GM18868 (cell line): Measurements from ENCODE around the gene NPAS3.

ENCODE experiments used
- ATAC-seq: cut with Tn5 transposase; IDR thresholded peaks from one replicate; pipeline ENCODE4 v1.9.1; 2021; ENCODE audit warnings: mild to moderate bottlenecking, moderate library complexity; ENCODE audit not compliant: unreplicated experiment

The NPAS3 gene

DNA sequence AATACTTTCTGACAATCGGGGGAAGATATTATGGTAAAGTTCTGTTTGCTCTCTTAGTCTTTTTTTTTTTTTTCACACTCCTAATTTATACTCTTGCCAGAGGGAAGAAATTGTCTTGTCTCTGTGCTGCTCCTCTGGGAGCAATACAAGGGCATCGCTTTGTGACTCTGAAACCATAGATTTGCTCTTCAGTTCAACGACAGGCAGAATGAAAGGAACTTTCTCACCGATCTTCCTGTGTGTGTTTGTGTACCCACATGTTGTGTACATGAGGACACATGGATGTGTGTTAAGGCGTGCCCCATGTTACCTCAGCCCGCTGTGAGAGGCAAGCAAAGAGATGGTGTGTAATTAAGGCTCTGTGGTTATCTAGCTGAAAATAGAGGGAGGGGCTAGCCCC, 554.6 kb downstream of the NPAS3 start:
- no peak for ATAC-seq

DNA sequence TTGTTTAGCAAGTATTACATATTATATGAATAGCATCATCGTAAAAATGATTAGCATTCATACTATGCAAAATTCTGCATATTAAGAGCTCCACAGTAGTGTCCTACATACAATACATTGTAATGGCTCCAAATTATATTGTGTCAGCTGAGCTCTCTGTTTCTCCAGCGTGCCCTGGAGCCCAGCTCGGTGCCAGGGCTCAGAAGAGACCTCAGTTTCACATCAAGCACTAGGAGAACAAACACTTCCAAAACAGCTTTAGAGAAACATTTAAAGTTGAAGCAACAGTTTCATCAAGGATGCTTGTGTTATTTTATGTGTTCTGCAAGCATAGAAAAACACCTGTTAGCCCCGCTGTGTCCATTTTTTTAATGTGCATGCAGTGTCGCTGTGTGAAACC, 555.3 kb downstream of the NPAS3 start:
- ATAC-seq, result no peak

DNA sequence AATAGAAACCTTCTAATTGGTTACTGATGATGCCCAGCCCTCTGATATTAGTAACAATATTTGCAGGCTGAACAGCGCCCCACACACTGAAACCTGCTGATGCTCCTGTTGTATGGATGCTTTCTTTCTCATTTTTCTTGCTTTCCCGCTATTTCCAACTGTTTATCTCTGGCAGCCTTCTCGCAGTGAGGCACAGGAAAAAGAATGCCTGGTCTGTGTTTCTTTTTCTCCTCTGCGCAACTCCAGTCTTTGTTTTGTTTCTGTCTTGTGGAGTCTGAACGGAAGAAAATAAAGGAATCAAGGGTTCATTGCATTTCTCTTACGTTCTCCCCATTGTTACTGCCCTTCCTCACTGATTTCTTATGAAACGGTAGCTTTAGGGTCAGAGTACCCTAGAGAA, 561.0 kb downstream of the NPAS3 start:
- no peak for ATAC-seq

DNA sequence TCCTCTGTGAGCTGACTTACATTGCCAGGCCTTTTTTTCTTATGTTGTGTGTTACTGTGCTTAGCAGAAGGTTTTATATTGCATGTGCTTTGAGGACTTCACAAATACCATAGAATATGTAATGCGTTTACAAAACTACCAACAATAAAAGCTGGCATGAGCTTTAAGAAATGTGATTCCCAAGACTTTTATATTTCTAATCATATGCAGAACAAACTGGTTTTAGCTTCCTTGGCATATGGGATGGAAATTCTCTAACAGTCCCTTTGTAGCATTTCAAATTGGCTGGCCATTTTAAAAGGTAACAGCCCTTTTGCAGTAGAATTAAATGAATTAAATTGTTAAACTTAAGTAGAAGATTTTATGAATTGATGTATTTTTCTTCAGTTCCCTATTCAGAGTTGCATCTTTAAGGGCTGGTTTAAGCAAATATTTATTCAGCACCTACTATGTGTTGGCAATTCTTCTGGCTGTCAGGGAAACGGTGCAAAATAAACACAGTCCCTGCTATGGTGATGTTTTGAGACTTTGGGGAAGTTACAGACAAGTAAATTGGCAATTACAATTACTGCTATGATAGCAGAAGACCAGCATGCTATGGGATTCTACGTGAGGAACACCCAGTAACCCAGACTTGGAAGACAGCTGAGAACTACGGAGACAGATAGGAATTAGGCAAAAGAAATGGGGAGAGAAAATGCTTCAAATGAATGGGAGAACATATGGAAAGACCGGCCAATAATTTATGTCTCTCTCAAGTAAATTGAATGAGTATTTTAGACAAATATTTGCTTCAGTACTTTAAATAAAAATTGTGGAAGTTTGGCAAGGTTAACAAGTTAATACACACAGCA, 565.8 kb downstream of the NPAS3 start:
- ATAC-seq, result no peak

DNA sequence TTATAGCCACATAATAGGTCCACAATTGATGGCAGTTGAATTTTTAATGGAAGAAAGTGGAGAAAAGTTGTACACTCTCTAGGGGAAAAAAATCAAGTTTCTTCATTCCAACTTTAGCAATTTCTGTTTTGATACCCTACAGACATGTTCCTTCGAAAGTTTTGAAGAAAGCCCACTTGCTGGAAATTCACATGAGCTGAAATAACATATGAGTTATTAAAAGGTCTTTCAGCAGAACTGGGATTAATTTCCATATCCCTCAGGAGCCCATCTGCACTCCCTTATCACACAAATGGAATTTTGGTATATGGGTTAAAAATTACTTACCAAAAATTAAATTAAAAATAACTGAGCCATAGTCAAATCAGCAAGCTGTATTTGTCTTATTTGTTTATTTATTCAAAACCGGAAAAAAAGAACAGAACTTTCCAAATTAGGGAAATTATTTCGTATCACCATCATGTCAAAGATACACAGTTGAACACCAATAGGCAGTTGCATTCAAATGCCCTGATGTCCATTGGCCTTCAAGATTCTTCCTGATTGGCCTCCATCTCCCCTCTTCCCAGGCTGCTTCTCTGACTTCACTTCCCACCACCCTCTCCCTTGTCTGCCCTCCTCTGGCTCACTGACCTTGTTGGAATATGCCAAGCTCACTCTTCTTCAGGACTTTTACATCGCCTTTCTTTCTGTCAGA, 566.7 kb downstream of the NPAS3 start:
- ATAC-seq, result no peak

DNA sequence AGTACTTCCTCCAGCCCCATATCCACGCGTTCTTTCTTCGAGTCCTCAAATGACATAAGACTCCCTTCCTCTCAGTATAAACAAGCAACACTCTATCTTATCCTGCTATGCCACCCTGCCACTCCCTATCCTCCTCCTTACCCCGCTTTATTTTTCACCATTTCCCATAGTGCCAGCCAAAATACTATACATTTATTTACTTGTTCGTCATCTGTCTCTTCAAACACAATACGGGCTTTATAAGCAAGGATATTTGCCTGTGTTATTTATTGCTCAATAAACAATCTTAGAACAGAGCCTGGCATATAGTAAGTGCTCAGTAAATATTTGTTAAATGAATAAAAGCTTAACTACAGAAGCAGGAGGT, 567.3 kb downstream of the NPAS3 start:
- ATAC-seq, result no peak

DNA sequence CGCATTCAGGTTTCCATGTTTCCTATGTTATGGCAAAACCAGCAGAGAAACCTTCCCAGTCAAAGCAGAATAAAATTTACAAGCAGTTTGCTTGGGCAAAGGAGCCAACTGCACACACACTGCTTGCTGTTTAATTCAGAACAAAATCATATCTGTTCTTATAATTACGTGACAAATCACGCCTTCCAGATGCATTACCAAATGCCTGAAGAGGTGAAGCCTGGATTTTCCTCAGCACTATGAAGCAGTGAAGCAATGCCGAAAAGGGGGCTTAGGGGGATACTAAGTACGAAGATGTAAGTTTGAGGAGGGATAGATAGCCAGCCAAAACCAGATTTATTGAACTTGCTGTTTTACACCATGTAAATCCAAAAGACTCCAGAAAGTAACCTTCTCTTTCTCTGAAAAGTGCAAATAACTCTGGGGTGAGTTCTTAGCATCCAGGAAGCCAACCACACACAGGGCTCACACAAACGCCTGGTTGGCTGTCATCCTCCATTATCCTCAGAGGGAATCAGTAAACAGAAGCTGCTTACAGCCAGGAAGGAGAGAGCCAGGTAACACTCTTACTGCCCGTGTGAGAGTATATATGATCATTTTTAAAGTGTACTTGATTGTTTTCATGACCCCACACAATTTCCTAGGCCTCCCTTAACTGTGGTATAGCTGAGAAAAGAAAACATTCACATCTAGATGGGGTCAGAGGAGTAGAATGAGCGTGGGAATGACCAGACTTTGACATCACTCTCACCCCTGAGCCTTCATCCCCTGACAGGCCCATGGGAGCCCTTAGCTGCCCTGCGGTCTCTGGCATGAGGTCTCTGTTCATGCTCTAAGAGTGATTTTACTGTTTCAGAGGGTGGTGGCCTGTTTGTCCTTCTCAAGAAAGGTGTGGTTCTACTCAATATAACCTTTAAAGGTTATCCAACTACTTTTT, 569.7 kb downstream of the NPAS3 start:
- ATAC-seq, result no peak

DNA sequence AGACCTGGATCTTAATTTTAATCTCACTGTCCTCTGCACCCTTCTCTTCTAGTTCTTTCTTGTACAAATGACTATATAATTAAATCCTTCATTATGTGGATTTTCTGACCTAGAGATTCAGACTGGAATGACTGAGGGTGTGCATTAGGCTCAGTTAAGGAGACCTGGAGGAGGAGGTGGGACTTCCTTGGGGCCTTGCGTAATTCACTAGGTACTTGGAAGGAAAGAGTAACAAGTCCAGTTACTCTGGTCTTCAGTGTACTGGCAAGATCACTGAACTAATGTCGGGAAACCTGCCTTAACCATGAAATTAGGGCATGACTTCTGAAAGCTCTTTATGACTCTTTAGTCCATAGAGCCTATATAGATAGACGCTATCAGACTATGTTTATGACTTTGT, 570.8 kb downstream of the NPAS3 start:
- no peak for ATAC-seq

DNA sequence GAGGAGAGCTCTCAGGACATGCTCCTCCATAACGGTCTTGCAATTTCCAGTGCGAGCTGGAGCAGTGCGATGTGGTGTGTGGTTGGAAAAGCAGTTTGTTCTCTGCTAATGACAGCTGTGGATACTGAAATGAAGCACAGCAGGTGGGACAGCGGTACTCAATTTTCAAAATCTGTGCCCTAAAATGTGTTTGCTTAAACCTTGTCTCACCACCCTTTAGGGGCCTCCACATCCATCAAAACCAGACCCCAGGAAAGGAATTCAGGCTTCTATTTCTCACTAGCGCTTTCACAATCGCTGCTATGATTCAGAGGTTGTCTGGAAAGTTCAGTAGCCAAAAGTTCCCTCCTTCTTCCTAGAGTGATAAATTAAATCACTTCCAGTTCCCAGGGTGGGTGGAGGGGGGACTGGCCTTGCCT, 571.4 kb downstream of the NPAS3 start:
- no peak for ATAC-seq

DNA sequence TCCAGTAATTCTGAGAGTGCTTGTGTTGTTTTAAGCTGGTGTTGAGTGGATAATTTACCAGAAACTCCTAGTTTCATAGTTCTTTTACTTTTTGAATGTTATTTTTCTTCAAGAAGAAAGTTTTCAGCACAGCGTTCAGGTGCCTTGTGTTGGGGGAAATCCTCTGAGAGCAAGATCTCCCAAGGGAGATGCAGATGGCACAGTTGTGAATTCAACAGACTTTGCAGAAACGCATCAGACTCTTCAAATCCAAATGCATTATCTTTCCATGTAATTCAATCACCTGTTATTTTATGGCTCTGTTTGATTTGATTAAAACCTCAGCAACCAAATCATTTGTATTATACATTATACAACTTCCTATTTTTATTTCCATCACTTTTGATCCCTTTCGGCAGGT, 572.3 kb downstream of the NPAS3 start:
- ATAC-seq, result no peak

DNA sequence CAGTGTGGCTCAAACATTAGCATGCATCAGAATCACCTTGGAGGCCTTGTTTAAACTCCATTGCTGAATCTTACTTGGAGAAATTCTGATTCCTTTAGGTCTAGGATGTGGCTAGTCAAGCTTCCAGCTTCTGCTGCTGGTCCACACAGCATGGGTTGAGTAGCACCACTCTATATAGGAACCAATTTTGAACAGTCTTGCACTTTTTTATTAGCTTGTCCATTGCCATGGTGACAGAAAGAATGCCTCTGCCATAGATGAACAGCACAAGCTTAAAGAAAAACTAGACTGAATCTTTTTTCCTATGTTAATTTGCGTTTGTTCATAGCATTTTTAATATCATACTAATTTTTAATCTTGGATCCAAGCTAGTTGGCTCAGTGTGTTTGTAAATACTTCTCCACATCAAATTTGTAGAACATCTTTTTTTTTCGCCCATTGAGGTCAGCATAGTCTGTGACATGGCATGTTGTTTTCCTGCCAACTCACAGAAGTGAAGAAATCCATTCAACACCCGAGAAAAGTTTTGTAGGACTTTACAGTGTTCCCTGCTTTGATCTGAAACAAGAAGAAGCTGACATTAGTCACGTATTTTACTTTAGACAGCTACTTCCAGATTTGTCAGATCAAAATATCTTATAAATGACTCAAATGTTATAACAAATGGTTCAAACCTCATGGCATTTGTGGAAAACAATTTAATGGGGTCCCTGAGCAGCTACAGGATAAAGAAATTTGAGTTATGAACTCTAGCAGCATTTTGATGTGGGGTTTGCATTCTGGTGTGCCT, 573.4 kb downstream of the NPAS3 start:
- ATAC-seq, result no peak

DNA sequence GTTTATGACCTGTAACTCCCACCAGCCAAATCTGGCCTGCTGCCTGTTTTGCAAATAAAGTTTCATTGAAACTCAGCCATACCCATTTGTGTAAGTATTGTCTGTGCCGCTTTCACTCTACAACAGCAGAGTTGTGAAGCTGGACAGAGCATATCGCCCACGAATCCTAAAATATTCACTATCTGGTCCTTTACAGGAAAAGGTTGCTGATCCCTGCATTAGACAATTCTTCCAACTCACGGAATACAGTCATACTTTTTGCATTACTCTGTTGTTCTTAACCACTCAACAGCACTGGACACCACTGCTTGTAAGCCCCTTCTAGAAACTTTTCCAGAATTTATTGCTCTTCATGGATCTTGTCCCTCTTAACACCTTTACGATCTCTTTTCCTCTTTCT, 576.8 kb downstream of the NPAS3 start:
- no peak for ATAC-seq

DNA sequence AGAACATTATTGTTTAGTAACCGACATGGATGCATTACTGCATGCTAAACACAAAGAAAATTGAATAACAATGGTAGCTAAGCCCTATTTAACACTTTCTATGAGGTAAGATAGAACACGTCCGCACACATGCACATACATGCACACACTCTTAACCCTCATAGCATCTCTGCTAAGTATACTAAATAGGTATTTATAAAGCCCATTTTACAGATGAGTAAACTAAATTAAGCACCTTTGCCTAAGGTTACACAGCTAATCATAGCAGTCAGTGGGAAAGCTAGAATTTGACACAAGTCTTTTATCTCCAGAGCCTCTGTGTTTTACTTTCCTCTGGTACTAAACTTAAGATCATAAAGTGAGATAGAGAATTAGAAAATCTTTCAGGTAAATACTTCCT, 577.2 kb downstream of the NPAS3 start:
- no peak for ATAC-seq

DNA sequence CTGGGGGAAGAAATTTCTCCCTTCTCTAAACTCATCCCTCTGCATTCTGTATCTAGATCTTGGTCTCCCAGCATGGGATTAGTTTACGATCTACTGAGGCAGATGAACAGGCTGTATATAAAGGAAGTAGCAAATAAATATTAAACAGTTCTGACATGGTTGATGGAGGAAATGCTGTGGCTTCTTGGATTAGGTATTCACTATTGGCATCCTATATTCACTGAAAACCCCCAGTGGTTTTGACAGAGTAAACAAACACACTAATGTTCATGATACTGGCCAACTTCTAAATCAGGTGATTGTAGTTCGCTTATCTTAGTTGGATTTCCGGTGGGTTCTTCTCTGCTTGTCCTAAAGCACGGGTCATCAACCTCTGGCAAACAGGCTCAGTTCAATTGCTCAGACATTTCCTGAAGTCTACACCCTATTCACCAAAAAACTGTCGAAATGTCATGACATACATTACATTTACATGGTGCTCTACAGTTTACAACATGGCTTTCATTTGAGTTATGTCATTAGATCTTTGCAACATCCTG, 578.3 kb downstream of the NPAS3 start:
- ATAC-seq, result no peak

DNA sequence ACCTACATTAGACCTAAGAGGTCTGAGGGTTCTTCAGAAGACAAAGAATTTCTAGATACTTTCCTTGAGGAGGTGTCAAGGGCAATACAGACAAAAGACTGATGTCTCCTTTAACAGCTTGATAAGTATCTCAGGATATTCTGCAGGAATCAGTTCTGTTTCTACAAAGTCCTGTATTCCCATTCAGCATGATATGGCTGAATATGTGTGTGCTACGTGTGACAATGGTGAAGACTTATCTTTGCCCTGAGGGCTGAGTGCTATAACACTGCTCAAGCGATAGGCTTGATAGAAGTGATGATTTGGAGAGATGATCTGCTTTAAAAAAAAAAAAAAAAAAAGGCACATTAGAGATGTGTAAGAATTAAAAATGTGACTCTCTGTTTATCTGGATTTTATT, 582.5 kb downstream of the NPAS3 start:
- ATAC-seq, result no peak

DNA sequence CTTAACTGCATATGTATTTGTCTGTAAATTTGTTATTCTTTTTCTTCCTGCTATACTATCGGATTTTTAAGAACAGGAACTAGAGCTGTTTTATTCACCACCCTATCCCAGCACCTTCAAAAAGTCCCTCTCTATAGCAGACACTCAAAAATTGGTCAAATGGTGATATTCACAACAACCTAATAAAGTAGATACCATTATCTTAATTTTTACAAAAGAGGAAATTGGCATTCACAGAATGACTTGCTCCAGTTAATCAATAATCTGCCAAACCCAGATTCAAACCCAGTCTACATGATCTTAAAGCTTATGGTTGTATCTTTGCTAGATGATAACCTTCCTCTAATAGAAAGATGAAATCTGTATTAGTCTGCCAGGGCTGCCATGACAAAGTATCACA, 585.6 kb downstream of the NPAS3 start:
- no peak for ATAC-seq

DNA sequence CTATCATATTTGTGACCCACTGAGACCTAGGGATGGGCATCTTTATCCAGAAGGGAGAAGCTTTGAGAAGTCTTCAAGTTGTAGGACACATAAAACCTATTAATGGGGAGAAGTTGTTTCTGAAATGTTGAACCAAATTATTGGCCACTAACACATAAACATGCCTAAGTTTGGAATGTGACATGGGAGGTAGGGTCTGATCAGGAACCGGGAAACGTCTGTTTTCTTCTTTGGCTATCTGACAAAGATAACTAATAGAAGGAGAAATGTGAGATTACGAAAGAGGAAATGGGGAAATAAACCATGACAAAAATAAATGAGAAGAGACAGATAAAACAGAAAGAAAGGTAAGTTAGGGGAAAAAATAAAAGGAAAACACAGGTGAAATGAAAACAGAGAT, 586.9 kb downstream of the NPAS3 start:
- ATAC-seq, result no peak

DNA sequence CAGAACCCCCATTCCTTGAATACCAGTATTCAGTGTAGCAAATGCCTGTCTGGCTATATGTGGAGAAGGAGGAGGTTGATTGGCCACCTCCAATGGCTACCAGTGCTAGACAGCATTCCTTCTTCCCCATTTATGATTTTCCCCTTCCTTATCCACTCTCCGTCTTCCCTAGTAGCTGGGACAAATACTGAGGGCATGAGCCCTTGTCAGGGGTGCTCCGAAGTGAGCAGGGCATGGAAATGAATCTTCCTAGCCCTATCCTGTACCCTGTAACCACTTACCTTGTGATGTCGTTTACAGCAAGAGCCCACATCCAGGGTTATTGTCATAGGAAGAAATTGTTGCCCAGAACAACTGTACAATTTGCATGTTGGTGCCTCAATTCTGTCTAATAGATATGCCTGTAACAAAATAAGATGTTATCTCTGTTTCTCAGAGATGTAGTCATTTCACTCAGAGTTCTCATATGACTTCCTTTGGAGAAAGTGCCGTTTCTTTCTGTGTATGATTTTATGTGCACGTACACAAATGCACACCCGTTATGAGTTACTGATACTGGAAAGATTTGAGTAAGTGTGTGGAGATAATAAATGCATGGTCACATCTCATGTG, 588.5 kb downstream of the NPAS3 start:
- ATAC-seq, result peak; percentile 54

DNA sequence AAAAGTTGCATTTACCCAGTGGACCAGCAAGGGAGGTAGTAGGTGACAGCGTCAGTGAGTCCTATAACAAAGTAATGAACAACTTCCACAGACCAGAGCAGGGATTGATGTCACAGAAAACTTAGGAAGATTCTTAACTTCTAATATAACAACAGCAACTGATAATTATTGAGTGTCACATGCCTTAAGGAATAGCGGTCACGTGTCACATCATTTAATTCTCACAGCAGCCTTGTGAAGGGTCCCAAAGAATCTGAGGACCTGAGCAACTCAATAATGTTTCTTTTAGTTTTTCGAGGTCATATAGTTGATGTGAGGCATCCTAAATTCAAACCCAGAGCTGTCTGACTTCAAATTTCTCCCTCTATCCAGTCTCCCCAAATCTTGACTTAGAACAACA, 590.0 kb downstream of the NPAS3 start:
- no peak for ATAC-seq
